GM19467 (cell line): ENCODE measurements around the gene PPY.
"Not testable (repeated sequence)": the region's sequence is repeated elsewhere in the genome, so short reads cannot be mapped to it uniquely, and the experiment has no call there.

Experiments used
- ATAC-seq: cut with Tn5 transposase; IDR thresholded peaks from one replicate; pipeline ENCODE4 v1.9.1; 2021; ENCODE audit warnings: mild to moderate bottlenecking, moderate library complexity; ENCODE audit not compliant: unreplicated experiment

The PPY gene, protein sequence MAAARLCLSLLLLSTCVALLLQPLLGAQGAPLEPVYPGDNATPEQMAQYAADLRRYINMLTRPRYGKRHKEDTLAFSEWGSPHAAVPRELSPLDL

DNA sequence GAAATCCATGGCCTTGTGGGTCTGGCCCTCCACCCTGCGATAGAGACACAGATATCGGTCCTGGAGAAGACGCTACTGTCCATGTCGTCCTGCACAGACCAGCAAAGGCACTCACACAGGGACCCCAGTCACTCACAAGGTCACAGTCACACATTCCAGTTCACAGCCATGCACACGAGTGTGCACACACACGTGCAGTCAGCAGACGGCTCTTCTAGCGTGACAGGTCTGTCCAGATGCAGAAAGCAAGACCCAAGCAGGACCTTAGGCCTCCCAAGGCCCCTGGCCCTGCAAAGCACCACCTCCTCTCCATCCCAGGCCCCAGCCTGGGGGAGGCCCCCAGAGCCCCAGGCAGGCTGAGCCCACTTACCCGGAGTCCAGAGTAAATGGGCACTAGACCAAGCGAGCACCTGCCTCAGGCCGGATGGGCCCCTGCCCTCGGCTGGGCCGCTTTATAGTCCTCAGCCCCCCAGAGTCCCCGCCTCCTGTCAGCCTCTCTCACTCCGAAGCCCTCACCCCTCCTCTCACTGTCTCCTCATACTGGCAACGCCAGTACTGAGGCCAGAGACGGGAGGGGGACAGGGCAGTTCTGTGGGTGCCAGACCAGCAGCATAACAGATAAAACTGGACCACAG is at the start of gene PPY:
Gene PPY (minus strand): TSS at position 426 of the 635 bp plus-strand sequence. CDS start 822 bp downstream, outside the sequence.
- no peak for ATAC-seq

DNA sequence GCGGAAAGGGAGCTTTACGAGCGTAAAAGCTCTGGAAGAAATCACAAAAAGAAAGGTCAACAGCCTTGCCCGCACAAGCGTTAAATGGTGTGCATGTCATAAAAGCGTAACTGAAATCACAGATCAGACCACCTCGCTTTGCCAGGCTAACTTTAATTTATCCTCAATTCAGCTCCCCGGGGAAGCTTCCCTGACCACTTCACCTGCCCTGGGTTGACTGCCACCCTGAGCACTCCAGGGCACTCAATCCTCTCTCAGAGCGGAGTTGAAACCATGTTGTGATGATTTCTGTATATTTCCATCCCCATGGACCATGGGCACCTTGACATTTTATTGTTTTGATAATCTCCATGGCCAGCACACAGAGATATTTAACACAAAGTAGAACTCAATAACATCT is 46.0 kb upstream of the PPY start:
- no peak for ATAC-seq

DNA sequence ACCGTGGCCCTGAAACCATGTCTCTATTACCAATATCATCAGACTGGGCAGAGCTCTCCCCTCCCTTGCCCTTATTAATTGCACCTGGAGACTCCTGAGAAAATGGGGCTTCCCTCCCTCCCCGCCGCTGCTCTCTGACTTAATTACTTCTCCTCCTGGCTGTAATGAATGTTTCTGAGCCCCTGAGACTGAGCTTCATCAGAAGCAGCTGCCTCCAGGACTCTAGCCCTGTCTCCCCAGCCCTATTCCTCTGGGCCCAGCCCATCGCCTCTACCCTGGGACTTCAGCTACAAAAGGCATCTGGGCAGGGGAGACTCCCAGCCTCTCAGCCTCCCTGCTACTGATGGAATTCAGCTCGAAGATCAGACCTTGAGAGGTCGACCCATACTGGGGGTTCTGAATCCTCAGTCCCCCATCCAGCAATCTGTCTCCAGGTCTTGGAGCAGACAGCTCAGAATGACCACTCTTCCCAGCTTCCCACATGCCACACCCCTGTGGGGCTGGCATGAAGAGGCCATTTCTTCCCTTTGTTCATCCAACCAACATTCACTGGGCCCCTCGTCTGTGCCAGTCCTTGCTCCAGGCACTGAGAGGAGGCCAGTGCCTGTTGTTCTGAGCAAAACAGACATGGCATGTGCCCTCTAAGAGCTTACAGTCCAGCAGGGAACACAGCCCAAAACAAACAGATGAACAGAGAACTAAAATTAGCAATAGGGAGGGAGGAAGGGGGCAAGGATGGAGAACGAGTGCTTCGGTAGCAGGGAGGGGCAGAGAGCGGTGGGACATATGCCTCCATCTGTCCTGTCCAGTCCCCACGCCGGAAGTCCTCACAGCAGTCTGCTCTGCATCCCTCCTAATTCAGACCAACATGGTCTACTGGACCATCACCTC is 45.1 kb upstream of the PPY start:
- no peak for ATAC-seq

DNA sequence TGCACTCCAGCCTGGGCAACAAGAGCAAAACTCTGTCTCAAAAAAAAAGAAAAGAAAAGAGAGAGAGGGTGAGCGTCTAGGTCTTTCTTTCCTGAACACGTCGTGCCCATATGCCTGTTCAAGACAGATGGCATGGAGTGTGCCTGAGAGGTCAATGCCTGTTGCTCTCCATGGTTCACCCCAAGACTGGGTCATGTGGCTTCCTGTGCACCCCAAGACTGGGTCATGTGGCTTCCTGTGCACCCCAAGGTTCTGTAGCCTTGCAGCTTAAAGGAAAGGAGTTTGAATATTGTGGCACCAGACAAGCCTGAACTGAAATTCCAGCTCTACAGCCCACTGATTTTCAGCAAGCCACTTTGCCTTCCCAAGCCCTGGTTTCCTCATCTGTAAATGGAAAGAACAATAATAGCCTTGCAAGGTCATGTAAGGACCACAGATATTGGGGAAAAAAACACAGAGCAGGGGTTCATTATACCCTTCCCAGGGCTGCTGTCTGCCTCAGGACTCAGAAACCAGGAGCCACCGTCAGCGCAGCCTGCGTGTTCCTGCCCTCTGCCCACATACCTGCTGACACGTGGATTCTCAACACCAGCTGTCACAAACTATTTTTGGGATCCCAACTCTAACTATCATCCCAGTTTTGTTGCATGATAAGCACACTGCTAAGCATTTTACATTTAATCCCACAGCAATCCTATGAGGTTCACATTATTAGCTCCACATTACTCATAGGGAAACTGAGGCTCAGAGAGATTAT is 44.1 kb upstream of the PPY start:
- no peak for ATAC-seq

DNA sequence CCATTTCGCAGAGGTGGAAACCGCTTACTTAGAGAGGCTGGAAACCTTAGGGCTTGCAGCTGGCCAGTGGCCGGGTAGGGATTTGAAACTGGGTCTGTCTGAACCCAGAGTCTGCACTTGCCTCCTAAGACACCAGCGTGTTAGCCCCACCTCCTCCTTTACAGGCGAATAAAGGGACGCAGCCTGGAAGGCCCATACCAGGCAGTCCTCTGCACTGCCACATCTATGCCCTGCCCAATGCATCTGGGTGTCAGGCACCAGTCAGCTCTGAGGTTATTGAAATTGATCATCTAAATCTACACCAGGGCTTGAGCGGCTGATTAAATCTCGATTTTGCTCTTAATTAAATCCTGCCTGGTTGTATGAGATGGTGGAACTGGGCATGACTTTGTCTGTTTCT is 42.2 kb upstream of the PPY start:
- ATAC-seq: no peak

DNA sequence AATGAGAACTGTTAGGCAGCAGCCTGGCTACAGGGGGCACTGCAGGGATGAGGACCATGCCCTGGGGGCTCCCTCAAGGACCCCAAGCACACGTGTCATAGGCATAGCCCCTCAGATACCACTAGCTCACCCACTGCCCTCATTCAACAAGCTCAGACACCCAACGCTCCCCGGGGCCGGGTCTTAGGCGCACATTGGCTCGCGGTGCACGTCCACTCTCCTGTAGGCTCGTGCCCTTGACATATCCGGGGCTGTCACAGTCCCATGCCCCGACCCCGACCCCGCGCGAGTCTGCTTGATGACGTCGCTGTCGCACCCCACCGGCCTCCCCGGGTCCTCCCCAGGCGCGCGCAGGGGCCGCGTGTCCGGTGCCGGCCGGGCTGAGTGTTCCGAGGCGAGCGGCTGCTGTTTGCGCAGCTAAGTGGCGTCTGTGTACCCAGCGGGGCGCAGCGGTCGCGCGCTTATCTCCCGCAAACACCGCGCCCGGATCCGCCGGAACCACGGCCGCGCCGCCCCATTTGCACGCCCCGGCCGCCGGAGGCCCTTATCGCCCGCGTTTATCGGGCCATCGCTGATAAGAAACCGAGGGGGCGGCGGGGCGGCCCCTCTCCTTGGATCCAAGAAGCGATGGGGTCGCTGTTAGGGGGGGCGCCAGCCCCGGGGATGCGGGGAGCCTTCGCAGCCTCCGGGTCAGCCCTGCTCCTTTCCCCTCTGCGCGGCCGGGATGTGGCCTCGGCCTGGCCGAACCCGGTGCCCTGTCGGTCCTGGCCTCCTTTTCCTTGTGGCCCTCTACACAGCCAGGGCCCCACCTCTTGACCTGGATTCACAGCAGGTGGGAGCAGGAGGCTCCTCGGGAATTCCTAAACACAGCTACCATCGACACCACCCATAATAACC is 41.5 kb upstream of the PPY start:
- no peak for ATAC-seq

DNA sequence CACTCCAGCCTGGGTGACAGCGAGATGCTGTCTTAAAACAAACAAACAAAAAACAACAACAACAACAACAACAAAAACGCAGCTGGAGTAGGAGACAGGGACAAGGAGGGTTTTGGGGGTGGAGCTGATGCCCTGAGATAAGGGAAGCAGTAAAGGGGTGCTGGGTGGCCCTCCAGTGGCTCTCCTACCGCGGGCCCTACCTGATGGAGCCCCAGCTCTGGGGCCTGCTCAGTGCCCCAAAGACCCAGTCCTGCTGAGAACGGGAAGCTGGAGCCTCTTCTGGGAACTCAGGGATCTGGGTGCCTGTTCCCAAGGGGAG is 40.9 kb upstream of the PPY start:
- ATAC-seq: no peak

DNA sequence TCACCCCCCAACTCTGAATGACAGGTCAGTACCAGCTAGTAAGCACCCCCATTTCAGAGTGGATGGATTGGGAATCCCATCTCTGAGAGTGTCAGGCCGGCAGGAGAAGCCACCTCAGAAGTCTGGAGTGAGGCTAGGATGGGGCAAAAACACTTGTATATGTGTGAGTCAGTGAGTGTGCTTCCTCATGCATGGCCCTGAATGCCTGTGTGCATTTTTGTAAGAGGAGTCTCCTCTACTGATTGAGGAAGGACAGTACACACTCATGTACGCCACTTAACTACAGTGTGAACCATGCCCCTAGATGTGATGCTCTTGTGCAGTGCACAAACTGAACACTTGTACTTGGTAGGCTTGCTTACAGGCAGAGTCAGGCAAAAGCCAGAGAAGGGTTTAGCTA is 39.9 kb upstream of the PPY start:
- no peak for ATAC-seq

DNA sequence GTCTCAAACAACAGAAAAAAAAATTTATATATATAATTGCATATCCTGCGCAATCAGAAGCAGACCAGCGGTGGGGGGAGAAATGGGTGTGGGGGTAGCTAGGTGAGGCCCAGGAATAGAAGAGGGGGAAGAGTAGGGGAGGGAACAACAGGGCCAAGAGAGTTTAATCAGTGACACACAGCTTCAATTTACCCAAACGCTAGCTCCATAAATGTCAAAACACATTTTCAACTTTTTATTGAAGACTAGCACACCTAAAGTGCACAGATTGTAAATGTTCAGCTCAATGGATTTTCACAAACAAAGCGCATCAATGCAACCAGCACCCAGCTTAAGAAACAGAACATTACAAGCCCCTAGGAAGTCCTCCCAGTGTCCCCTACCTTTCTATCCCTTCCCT is 37.4 kb upstream of the PPY start:
- no peak for ATAC-seq

DNA sequence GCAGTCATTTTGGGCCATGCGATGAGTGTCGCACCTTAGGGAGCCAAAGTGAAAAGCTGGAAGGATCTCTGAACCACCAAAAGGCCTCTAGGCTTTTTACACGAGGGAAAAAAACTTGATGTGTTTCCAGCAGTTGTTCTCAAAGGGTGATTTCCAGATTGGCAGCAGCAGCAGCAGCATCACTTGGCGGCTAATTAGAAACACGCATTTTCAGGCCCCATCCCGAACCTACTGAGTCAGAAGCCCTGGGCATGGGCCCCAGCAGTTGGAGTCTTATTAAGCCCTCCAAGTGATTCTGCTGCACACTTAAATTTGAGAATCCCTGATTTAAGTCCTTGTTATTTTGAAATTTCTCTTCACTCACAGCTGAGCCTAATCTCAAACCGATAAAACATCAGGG is 36.7 kb upstream of the PPY start:
- ATAC-seq: no peak

DNA sequence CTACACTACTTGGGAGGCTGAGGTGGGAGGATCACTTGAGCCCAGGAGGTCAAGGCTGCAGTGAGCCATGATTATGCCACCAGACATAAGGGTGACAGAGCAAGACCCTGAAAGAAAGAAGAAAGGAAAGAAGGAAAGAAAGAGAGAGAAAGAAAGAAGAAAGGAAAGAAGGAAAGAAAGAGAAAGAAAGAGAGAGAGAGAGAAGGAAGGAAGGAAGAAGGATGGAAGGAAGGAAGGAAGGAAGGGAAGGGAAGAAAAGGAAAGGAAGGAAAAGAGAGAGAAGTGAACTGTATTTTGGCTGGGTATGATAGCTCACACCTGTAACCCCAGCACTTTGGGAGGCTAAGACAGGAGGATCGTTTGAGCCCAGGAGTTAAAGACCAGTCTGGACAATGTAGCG is 35.8 kb upstream of the PPY start:
- ATAC-seq: no peak

DNA sequence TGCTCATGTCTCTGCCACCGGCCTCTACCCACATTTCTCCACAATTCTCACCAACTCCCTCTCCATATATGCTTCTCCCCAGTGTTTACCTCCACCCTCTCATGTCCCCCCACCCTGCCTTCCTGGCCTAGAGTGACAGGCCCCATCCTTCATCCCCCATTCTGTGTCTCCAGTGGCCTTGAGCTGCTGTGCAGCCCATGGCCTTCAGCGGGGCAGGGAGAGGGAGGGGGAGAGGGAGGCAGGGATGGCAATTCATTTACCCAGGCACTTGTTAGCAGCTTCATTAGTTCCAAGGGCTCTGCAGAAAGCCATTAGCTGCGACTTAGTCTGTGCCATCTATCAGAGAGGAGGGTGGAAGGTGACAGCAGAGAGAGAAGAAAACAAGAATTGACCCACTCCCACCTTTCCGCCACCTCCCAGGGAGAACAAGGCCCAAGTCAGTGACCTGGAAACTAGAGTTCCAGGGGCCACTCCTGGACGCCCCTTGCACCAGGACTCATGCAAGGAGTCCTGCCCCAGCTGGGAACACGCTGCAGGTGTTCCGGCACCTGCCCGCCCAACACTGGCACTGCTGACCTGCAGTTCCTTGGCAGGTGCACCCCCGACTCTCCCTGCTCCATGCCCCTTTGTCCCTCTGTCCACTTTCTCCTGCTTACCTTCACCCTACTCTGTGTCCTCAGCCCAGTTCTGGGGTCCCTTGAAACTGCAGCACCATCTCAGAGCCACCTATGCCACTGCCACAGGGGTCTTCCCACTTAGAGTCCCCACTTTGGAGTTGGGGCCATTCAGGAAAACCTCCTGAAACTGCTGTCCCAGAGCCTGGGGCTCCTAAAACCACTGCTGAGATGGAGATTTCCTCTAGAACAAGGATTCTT is 34.9 kb upstream of the PPY start:
- no peak for ATAC-seq

DNA sequence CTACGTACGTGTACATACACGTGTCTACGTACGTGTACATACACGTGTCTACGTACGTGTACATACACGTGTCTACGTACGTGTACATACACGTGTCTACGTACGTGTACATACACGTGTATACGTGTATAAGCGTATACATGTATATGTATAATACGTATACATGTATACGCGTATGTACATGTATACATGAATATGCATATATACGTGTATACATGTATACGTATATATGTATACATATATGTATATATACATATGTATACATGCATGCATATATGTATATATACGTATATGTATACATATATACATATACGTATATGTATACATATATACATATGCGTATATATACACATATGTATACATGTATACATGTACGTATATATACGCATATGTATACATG is 33.6 kb upstream of the PPY start:
- ATAC-seq: no peak

DNA sequence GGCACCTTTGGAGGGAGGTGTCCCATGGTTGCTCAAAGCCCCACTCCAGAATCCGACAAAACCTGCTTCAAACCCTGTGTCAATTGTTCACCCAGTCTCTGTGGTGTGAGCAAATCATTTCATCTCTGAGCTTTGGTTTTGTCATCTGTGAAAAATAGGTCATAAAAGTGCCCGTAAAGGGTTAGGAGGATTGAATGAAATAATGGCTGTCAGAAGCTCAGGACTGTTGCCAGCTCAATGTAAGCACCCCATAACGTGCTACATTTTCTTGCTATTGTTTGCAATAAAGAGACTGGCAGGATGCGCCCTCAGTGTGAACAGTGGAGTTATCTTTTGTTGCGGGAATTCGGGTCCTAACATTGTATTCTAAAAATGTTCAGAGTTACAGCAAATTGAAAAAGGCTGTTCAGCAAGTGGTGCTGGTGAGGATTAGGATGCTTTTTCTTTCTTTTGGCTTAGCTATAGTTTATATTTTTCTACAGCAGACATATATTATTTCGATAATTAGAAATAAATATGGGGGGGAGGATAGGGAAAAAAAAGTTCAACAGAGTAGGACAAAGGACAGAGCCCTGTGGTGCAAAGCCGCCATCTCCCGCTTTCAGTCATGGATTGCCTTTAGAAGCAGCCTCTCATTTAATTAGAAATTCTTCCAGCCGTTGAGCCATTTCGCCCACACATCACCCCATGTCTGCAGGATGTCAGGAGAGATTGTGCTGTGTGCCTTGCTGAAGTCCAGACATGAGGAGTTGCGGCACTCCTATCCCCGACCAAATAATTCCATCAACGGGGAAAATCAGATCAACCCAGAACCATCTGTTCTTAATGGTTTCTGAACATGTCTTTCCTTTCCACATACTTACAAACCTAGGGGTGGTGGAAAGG is 32.3 kb upstream of the PPY start:
- no peak for ATAC-seq

DNA sequence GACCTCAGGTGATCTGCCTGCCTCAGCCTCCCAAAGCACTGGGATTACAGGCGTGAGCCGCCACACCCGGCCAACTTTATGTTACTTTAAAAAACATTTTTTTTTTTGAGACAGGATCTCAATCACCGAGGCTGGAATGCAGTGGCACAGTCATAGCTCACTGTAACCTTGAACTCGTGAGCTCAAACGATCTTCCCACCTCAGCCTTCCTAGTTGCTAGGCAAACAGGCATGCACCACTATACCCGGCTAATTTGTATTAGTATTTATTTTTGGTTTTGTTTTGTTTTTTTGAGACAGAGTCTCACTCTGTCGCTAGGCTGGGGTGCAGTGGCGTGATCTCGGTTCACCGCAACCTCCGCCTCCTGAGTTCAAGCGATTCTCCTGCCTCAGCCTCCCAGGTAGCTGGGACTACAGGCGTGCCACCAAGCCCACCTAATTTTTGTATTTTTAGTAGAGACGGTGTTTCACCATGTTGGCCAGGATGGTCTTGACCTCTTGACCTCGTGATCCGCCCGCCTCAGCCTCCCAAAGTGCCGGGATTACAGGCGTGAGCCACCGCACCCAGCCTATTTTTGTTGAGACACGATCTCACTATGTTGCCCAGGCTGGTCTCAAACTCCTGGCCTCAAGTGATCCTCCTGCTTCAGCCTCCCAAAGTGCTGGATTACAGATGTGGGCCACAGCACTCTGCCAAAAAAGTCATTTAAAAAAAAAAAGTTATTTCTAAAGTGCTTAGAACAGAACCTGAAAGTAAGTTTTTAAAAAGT is 30.4 kb upstream of the PPY start:
- not testable (repeated sequence) for ATAC-seq

DNA sequence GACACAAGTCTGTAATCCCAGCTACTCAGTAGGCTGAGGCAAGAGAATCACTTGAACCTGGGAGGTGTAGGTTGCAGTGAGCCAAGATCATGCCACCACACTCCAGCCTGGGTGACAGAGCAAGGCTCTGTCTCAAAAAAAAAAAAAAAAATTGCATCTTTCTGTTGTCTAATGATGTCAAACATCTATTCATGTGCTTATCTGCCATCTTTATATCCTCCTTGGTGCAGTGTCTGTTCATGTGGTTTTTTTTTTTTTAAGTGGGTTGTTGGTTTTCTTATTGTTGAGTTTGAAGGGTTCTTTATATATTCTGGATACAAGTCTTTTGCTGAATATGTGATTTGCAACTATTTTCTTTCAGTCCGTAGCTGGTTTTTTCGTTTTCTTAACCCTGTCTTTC is 29.2 kb upstream of the PPY start:
- not testable (repeated sequence) for ATAC-seq

DNA sequence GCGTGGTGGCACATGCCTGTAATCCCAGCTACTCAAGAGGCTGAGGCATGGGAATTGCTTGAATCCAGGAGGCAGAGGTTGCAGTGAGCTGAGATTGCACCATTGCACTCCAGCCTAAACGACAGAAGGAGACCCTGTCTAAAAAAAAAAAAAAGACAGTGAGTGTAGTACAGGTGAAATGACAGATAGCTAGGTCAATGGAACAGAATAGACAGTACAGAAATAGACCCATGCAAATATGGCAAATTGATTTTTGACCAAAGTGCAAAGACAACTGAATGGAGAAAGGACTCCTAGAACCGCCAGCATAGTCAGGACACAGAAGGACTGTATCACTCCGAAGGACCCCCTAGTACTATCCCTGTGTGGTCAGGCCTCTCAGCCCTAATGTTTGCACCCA is 28.1 kb upstream of the PPY start:
- no peak for ATAC-seq

DNA sequence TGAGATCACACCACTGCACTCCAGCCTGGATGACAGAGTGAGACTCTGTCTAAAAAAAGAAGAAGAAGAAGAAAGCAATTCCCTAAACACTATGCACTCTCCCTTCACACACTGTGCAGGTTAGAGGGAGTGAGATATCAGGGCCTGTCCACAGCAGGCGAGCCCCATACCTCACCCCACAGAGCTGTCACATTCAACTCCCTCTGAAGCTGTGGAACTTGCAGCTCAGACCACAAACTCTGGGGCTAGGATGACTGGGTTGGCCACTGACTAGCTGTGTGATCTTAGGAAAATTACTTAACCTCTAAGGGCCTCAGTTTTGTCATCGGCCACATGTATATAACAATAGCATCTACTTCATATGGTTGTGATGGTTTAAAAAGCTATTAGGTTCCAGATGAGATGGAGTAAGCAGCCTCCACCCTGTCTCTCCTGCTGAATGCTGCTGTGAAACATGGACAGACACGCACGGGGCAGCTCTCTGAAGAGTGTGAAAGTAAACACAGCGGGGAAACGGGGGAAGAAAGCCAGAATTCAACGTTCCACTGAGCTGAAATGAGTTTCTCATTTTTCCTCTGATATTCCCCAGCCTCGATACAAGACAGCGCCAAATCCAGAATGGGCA is 25.1 kb upstream of the PPY start:
- no peak for ATAC-seq
